Testis (tissue), 3 donors: ENCODE measurements around the gene LRRC1. TPM values are rescaled to one million over a fixed set of nuclear protein-coding genes. Genes with fewer than 3 reads are reported as not detected.
A peak's percentile ranks its signal among the peaks of the same experiment; 100 is the strongest.

Experiments used
- DNase-seq: peaks from one replicate; pipeline ENCODE4 v3.0.0-alpha.2; 2019
- H3K27ac ChIP-seq, 2 donors: fragments of 200-600 bp; sonication (generic); one replicate each; pipeline ENCODE4 v1.5.1; 2019
- H3K27me3 ChIP-seq: fragments of 200-600 bp; sonication (generic); one replicate; pipeline ENCODE4 v1.5.1; 2019
- H3K36me3 ChIP-seq: fragments of 200-600 bp; sonication (generic); one replicate; pipeline ENCODE4 v1.5.1; 2017; ENCODE audit warnings: low read depth; ENCODE audit errors: missing control alignments
- H3K4me1 ChIP-seq: fragments of 200-600 bp; sonication (generic); one replicate; pipeline ENCODE4 v1.5.1; 2019
- H3K4me3 ChIP-seq, 2 donors: fragments of 200-600 bp; sonication (generic); one replicate each; pipeline ENCODE4 v1.5.1; 2017 to 2019
- H3K9me3 ChIP-seq: fragments of 200-600 bp; sonication (generic); one replicate; pipeline ENCODE4 v1.5.1; 2017
- CTCF ChIP-seq, 3 experiments: fragments of 450-650 bp in 2 of 3; fragments of 200-600 bp in 1 of 3; sonication (generic) in 1 of 3; IDR thresholded peaks; one replicate each; pipeline ENCODE4 v1.5.1; 2016 to 2019; ENCODE audit warnings: antibody characterized with exemption in 3 of 3, mild to moderate bottlenecking in 2 of 3, moderate library complexity in 1 of 3
- POLR2A ChIP-seq: fragments of 450-650 bp; IDR thresholded peaks from one replicate; pipeline ENCODE4 v1.6.1; 2017; ENCODE audit warnings: antibody characterized with exemption, mild to moderate bottlenecking, moderate library complexity
- WGBS, 2 donors: methylation state at CpG; one replicate each; pipeline ENCODE4 v1.1.5; 2018; 5-methylcytosine and 5-hydroxymethylcytosine counted together
- intact Hi-C: fragments of 100-400 bp; cut with DNase I; formaldehyde crosslinking; loops from one replicate; pipeline ENCODE4 v1.15.1; 2023; ENCODE audit warnings: low total_unique reads
- polyA plus RNA-seq: library from polyadenylated mRNA; stranded (reverse); fragments of 350-450 nt; fragmentation: Illumina TruSeq; extraction: RNeasy Lipid Tissue Mini Kit (QIAGEN cat#74804); gene quantifications from one replicate; pipeline ENCODE4 v1.2.3, GENCODE V29; 2014; ENCODE audit warnings: low read depth, low replicate concordance; ENCODE audit not compliant: insufficient read depth
- total RNA-seq, 2 donors: library from RNA; depleted of rRNA; stranded (reverse); fragments of >200 nt; gene quantifications; one replicate each; pipeline ENCODE4 v1.2.3, GENCODE V29; 2016

Gene LRRC1
- total and polyA plus RNA-seq, 3 donors from 2014 or later, result 29.5 to 36.5 (median 34.1) TPM

- no peak for DNase-seq
- intact Hi-C loops, result no loop called here
Measured at GRCh38 chr6:53896196-53896595, 101.4 kb downstream of the LRRC1 start.

GRCh38 chr6:53898026-53898795, 103.4 kb downstream of the LRRC1 start:
- no peak overlapping the region for H3K4me3 ChIP-seq
- WGBS, 2 donors, result 84 to 95% methylated on average over 2 of the region's 2 CpGs
- no peak for DNase-seq
- TF ChIP-seq CTCF (IDR thresholded peaks at IDR 0.05) (no peak), POLR2A (no peak)
- H3K27ac ChIP-seq, result no peak overlapping the region
- no peaks in the 10 kb centered on the region for H3K27me3 ChIP-seq
- H3K9me3 ChIP-seq, result no peaks in the 10 kb centered on the region
- no peaks in the 10 kb centered on the region for H3K36me3 ChIP-seq
- intact Hi-C loops, result no loop called here
- H3K4me1 ChIP-seq, result no peaks in the 10 kb centered on the region

More at GRCh38 chr6:53896196-53896595, 101.4 kb downstream of the LRRC1 start:
- Histone ChIP-seq H3K27me3 (no peaks in the 10 kb centered on the region), H3K36me3 (no peaks in the 10 kb centered on the region), H3K4me1 (no peaks in the 10 kb centered on the region), H3K4me3 (no peak overlapping the region), H3K27ac (no peak overlapping the region), H3K9me3 (no peaks in the 10 kb centered on the region)
- TF ChIP-seq CTCF (IDR thresholded peaks at IDR 0.05) (no peak), POLR2A (no peak)

DNA sequence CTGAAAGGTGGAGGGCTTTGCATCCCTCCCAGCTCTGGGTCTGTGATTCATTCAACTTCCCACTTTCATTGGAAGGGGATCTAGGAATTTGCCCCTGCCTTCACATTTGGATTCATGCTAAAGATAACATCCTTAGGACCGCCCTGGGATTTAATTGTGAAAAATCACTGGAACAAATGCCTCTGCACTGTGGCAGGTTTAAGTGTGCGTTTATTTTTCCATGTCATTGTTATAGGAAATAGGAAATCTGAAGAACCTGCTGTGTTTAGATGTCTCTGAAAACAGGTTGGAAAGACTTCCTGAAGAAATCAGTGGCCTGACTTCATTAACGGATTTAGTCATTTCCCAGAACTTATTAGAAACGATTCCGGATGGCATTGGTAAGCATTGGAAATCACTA, 104.7 kb downstream of the LRRC1 start:
- 84 to 93% methylated on average over 5 of the region's 5 CpGs for WGBS, 2 donors
- TF ChIP-seq CTCF (IDR thresholded peaks at IDR 0.05) (no peak), POLR2A (no peak)
- no peak overlapping the region for H3K4me3 ChIP-seq
- no peaks in the 10 kb centered on the region for H3K4me1 ChIP-seq
- H3K27ac ChIP-seq, result no peak overlapping the region
- no peaks in the 10 kb centered on the region for H3K9me3 ChIP-seq
- H3K36me3 ChIP-seq, result no peaks in the 10 kb centered on the region
- intact Hi-C loops, result no loop called here
- H3K27me3 ChIP-seq, result no peaks in the 10 kb centered on the region
- DNase-seq, result no peak

GRCh38 chr6:53903357-53903756, 108.6 kb downstream of the LRRC1 start:
- no peak for TF ChIP-seq POLR2A
- TF ChIP-seq CTCF (IDR thresholded peaks at IDR 0.05), result no peak
- no peak overlapping the region for H3K27ac ChIP-seq
- H3K9me3 ChIP-seq, result no peaks in the 10 kb centered on the region
- no peaks in the 10 kb centered on the region for H3K4me1 ChIP-seq
- no peak overlapping the region for H3K4me3 ChIP-seq
- DNase-seq, result no peak
- no peaks in the 10 kb centered on the region for H3K36me3 ChIP-seq
- intact Hi-C loops, result no loop called here
- no peaks in the 10 kb centered on the region for H3K27me3 ChIP-seq
- WGBS, 2 donors, result 88 to 95% methylated on average over 2 of the region's 2 CpGs

DNA sequence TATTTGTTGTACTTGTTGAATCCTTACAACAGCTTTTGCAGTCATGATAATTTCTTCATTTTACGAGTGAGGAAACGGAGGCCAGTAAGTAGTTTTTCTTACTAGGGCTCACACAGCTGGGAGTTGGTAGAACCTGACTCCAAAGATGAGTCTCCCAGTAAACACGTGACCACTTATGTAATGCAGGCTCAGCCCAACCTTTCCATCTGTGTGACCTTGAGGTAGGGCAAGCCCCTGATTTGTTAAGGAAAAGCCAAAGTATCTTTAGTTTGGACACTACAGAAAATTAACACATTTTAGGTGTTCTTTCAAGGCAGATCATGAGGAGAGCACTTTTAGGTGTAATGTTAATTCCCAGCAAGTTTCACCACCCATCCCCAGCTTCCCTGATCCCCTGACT, 111.3 kb downstream of the LRRC1 start:
- H3K27me3 ChIP-seq, result no peaks in the 10 kb centered on the region

More for the DNA sequence above, 111.3 kb downstream of the LRRC1 start:
- no peaks in the 10 kb centered on the region for H3K9me3 ChIP-seq
- intact Hi-C loops, result no loop called here
- 56 to 61% methylated on average over 3 of the region's 3 CpGs for WGBS, 2 donors
- H3K4me3 ChIP-seq, result no peak overlapping the region
- TF ChIP-seq CTCF (IDR thresholded peaks at IDR 0.05) (no peak), POLR2A (no peak)
- H3K27ac ChIP-seq, result peak overlapping the region in 1 of 2 donors; percentile 1
- H3K4me1 ChIP-seq, result no peaks in the 10 kb centered on the region
- DNase-seq, result no peak
- no peaks in the 10 kb centered on the region for H3K36me3 ChIP-seq
